Pons (tissue), 1 donor: ENCODE results near the gene NOSTRIN.

ENCODE experiments used
- DNase-seq: peaks from one replicate; pipeline ENCODE4 v3.0.0-alpha.2; 2016; ENCODE audit warnings: low spot score

The NOSTRIN gene

DNA sequence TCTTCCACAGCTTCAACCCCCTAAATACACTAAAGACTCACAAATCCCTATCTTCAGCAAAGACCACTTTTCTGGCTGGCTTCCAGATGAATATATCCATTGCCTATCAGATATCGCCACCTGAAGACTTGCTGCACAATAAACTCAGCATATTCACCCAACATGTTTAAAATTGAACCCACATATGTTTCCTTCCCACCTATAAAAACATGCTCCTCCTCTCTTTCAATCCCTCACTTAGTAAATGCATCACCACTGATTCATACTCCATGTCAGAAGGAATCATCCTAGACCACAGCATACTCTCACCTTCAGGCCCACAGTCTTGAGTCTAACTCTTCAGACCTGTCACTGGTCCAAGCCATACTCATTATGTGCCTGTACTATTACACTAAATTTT, 82.5 kb downstream of the NOSTRIN start:
- DNase-seq: no peak

DNA sequence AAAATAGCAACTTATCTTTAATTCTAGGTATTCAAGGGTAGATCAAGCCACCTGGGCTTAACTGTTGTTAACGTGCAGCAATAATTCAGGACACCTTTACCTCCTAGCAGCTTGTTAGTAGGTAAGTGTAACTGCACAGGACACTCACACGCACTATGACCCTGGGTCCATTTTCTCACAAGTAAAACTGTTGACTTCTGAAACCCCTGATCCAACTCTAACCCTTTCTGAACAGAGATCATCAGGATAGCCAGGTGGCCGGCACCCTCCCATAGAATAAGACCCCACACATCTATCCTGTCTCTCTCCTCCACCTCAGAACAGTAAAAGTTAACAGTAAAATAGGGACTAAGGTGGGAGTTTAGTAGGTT, 87.2 kb downstream of the NOSTRIN start:
- no peak for DNase-seq

GRCh38 chr2:168890006-168890782, 87.8 kb downstream of the NOSTRIN start, which contains the start of gene SPC25:
TSS of gene SPC25 (minus strand) at chr2:168890430. CDS start at chr2:168889519, 911 bp downstream.
- peak; percentile 90 for DNase-seq

GRCh38 chr2:168892327-168892726, 89.9 kb downstream of the NOSTRIN start:
- no peak for DNase-seq

DNA sequence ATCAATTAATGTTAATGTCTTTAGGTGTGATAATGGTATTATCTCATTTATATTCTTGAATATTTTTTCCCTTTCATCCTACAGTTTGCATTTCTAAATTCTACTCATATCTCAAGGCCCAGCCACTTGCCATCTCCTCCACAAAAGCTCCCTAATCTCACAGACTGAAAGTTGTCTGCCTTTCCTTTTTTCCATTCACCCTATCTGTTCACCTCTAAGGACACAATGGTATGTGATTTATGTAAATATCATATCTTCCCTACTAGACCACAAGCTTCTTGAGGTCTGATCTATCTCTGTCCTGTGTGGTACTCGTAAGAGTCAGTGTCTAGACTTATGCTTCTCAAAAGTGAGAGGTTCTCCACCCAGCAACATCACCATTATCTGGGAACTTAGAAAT, 91.7 kb downstream of the NOSTRIN start:
- DNase-seq: no peak

- no peak for DNase-seq
These were observed 92.3 kb downstream of the NOSTRIN start for GRCh38 chr2:168894720-168895119.

DNA sequence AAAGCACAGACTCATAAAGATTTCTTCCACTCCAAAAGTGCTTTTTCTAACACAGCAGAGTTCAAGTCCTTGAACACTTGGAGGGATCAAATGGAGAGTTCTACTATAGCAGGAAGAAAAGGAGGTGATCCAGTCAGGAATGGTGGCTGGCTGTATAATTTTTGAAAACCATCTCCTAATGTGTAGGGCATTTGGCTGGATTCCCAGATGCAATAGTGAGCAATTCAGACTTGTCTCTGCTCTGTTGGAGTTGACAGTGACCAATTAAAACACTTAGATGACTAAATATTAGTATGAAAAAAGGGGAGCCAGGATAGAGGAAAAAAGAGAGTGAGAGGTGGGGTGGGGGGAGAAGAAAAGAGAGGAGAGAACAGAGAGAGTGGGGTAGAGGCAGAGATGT, 93.3 kb downstream of the NOSTRIN start:
- no peak for DNase-seq

- no peak for DNase-seq
These were observed 94.3 kb downstream of the NOSTRIN start for GRCh38 chr2:168896783-168897182.

DNA sequence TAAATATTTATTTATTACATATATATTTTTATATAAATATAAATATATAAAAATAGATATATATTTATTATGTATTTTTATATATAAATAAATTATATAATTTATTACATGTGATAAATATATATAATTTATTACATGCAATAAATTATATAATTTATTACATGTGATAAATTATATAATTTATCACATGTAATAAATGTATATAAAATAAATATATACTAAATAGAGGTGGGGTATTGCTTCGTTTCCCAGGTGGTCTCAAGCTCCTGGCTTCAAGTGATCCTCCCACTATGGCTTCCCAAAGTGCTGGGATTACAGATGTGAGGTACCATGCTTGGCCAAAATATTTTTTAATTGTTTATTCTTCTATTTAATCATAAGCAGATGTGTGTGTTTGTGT, 95.0 kb downstream of the NOSTRIN start:
- no peak for DNase-seq

- DNase-seq: no peak
These were observed 98.6 kb downstream of the NOSTRIN start, which contains the start of gene G6PC2 for GRCh38 chr2:168901003-168901402. TSS of gene G6PC2 (plus strand) at chr2:168901291. CDS start at chr2:168901332, 41 bp downstream.

GRCh38 chr2:168903888-168904287, 101.5 kb downstream of the NOSTRIN start:
- no peak for DNase-seq

DNA sequence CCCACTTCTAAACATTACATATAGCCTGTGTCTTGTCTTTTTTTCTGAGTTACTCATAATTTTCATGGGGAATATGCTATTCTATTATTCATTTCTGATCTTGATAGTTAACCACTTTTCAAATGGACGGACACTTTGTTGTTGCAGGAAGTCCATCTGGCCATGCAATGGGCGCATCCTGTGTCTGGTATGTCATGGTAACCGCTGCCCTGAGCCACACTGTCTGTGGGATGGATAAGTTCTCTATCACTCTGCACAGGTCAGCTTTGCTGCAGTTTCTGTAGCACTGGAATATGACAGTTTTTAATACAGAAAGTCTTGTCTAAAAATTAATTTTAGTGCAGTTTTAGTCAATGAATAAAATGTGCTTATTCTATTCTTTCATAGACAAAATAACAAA, 101.9 kb downstream of the NOSTRIN start:
- DNase-seq: no peak

DNA sequence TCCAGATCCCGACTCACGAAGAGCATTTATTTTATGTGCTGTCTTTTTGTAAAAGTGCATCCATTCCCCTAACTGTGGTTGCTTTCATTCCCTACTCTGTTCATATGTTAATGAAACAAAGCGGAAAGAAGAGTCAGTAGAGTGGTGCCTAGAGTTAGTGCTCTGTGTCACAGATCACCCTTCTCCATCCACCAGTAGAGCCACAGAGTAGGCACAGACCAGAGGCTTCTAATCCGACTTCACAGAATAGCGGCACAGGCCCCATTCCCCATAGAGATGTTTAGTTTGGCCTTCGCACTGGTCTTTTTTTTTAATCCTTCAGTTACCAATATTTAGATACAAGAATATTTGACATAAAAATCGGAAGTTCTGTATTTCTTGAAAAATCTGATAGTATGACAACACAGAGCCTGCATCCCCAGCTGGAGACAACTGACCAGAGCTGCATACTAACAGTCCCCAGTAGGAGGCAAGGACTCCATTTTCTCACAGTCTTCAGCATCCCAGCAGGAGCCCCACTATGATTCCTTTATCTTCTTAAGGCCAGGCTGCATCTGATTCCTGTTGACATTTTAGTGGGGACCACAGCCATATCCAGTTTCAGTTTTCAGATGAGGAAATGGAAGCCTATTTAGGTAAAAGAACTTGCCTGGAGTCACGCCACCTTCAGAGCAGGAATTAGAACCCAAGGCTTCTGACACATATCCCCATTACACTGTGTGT, 105.7 kb downstream of the NOSTRIN start:
- no peak for DNase-seq

- no peak for DNase-seq
These were observed 107.9 kb downstream of the NOSTRIN start for GRCh38 chr2:168910330-168910729.

GRCh38 chr2:168912466-168912865, 110.0 kb downstream of the NOSTRIN start:
- no peak for DNase-seq

DNA sequence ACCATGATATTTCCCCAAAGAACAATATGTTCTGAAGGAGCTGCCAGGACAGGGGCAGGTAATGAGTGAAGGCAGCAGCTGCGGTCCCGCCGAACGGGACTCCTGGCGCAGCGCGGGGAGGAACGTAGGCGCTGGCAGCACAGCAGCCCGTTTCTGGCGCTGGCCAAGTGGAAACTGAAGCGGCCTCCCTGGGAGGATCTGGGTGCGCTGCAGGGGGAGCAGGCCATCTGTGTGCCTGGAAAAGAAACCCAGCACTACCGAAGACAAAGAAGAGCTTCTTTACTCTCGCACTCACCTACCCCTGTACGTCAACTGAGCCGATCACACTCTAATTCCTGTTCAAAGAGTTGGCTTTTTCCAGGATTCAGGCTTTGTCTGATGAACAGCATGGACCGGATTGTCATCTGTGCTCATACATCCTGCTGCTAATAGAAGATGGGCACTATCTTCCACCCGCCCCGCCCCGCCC, 110.5 kb downstream of the NOSTRIN start:
- peak; percentile 26 for DNase-seq

DNA sequence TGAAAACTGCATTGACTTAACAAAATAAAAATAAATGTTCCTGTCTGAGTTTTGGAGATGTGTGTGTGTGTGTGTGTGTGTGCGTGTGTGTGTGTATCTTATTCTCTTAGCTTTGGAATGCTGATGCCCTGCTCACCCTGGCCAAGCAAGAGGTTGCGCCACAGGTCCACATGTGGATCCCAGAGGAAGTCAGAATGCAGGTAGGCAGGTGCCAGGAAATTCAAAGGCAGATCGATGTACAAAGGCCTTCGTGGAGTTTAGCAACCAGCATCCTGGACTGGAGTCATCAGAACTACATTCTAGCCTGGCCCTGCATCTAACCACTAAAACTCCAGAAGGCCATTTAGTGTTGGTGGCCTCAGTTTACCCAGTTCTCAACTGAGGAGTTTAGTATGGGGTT, 111.1 kb downstream of the NOSTRIN start:
- DNase-seq: no peak
